ENCODE measurements around the gene KRT35. TPM values are rescaled to one million over a fixed set of nuclear protein-coding genes. Genes with fewer than 3 reads are reported as not detected.
"Not testable (repeated sequence)": the region's sequence is repeated elsewhere in the genome, so short reads cannot be mapped to it uniquely, and the experiment has no call there.

The KRT35 gene
- total RNA-seq, 1 experiment from 2014 or later, result not detected

GRCh38 chr17:41434415-41434814 lies 46.5 kb downstream of the KRT35 start:
- peaks cover 5% of the 10 kb centered on the region for H3K4me1 Mint-ChIP-seq (ENCODE audit: low read depth, unreplicated experiment)
- CTCF ChIA-PET, result interaction anchor here (1.2 to 2.5 kb wide), 3 partner anchors 17 to 115 kb away, joined by 3 to 11 read pairs (median 5); no protein-coding TSS in a partner anchor
- no TSS peak for BruUV-seq (replicated peaks)

GRCh38 chr17:41434005-41434404 lies 46.9 kb downstream of the KRT35 start:
- H3K27ac Mint-ChIP-seq (ENCODE audit: unreplicated experiment), result no peak overlapping the region
- H3K9me3 Mint-ChIP-seq (ENCODE audit: low read depth, unreplicated experiment), result no peaks in the 10 kb centered on the region
- H3K4me1 Mint-ChIP-seq (ENCODE audit: low read depth, unreplicated experiment), result peaks cover 2% of the 10 kb centered on the region
- H3K27me3 Mint-ChIP-seq (ENCODE audit: unreplicated experiment), result no peaks in the 10 kb centered on the region
- intact Hi-C loops (cut with micrococcal nuclease; ENCODE audit: unreplicated experiment), result no loop called here
- no peak for TF ChIP-seq CTCF (IDR thresholded peaks at IDR 0.05; ENCODE audit: unreplicated experiment)
- DNase-seq, result no peak
- no peaks in the 10 kb centered on the region for H3K36me3 Mint-ChIP-seq (ENCODE audit: insufficient read depth, unreplicated experiment)
- H3K4me3 Mint-ChIP-seq (ENCODE audit: low read depth, unreplicated experiment), result no peak overlapping the region
- BruUV-seq (replicated peaks), result no TSS peak
- CTCF ChIA-PET, result interaction anchor here (1.2 to 2.5 kb wide), 3 partner anchors 17 to 115 kb away, joined by 3 to 11 read pairs (median 5); no protein-coding TSS in a partner anchor

More at GRCh38 chr17:41434415-41434814, 46.5 kb downstream of the KRT35 start:
- no peak for DNase-seq
- Mint-ChIP-seq H3K27ac (ENCODE audit: unreplicated experiment) (no peak overlapping the region), H3K36me3 (ENCODE audit: insufficient read depth, unreplicated experiment) (no peaks in the 10 kb centered on the region), H3K27me3 (ENCODE audit: unreplicated experiment) (no peaks in the 10 kb centered on the region), H3K4me3 (ENCODE audit: low read depth, unreplicated experiment) (no peak overlapping the region), H3K9me3 (ENCODE audit: low read depth, unreplicated experiment) (no peaks in the 10 kb centered on the region)
- TF ChIP-seq CTCF (IDR thresholded peaks at IDR 0.05; ENCODE audit: unreplicated experiment), result no peak
- intact Hi-C loops (cut with micrococcal nuclease; ENCODE audit: unreplicated experiment), result no loop called here

DNA sequence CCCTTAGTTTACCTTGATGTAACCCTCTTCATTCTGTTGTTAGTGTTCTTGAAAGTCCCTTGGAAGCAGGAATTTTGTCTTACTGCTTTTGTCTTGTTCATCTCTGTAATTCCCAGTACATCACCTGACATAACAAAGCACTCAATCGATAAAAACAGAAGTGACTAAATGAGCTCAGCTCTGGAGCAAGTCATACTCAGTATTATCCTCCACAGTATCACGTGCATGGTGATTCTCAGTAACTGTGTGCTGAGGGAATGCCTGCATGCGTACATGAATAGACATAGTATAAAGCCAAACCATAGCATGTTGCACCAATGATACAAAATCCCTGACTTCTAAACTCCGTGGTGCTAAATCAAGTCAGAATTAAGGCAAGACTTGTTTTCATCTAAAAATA lies 47.4 kb downstream of the KRT35 start:
- no peak for DNase-seq
- Mint-ChIP-seq H3K9me3 (ENCODE audit: low read depth, unreplicated experiment) (no peaks in the 10 kb centered on the region), H3K27me3 (ENCODE audit: unreplicated experiment) (no peaks in the 10 kb centered on the region), H3K4me1 (ENCODE audit: low read depth, unreplicated experiment) (peaks cover 6% of the 10 kb centered on the region), H3K36me3 (ENCODE audit: insufficient read depth, unreplicated experiment) (no peaks in the 10 kb centered on the region), H3K27ac (ENCODE audit: unreplicated experiment) (no peak overlapping the region), H3K4me3 (ENCODE audit: low read depth, unreplicated experiment) (no peak overlapping the region)
- TF ChIP-seq CTCF (IDR thresholded peaks at IDR 0.05; ENCODE audit: unreplicated experiment), result no peak
- intact Hi-C loops (cut with micrococcal nuclease; ENCODE audit: unreplicated experiment), result no loop called here
- CTCF ChIA-PET, result interaction anchor here (1.2 to 2.5 kb wide), 3 partner anchors 16 to 115 kb away, joined by 3 to 11 read pairs (median 5); no protein-coding TSS in a partner anchor
- BruUV-seq (replicated peaks), result no TSS peak

DNA sequence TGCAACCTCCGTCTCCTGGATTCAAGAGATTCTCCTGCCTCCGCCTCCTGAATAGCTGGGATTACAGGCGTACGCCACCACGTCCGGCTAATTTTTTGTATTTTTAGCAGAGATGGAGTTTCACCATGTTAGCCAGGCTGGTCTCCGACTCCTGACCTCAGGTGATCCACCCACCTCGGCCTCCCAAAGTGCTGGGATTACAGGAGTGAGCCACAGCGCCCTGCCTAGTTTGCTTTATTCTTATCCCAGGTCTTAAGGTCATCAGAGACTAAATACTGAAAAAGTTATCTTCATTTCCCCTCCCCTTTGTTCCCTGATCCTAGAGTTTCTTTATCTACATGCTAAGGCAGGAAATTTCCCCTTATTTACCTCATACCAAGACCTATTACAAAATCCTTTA lies 50.6 kb downstream of the KRT35 start:
- H3K27me3 Mint-ChIP-seq (ENCODE audit: unreplicated experiment); intact Hi-C loops (cut with micrococcal nuclease; ENCODE audit: unreplicated experiment); H3K36me3 Mint-ChIP-seq (ENCODE audit: insufficient read depth, unreplicated experiment); H3K27ac Mint-ChIP-seq (ENCODE audit: unreplicated experiment); DNase-seq; BruUV-seq (replicated peaks); H3K9me3 Mint-ChIP-seq (ENCODE audit: low read depth, unreplicated experiment); H3K4me3 Mint-ChIP-seq (ENCODE audit: low read depth, unreplicated experiment); H3K4me1 Mint-ChIP-seq (ENCODE audit: low read depth, unreplicated experiment): not testable (repeated sequence)
- CTCF ChIA-PET, result interaction anchor here (1.1 kb wide), 1 partner anchor 118 kb away, joined by 3 read pairs; no protein-coding TSS in a partner anchor

DNA sequence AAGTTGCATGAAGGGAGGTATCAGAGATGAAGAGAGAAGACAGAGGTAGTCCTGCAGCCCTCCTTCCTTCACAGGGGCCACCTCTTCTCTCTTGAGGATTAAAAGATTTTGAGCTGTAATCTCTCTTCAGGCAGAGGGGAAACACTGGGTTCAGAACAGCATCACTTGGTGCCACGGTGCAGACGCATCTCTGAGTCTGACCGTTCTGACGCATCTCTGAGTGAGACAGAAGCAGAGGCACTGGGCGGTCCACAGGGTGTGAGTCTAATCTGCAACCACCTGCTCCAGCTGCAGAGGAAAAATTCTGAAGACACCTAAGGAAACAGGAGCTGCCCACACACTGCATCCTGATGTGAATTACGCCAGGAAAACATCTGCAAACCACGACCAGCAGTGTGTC lies 51.3 kb downstream of the KRT35 start:
- Mint-ChIP-seq H3K27ac (ENCODE audit: unreplicated experiment) (no peak overlapping the region), H3K4me1 (ENCODE audit: low read depth, unreplicated experiment) (peaks cover 8% of the 10 kb centered on the region), H3K36me3 (ENCODE audit: insufficient read depth, unreplicated experiment) (no peaks in the 10 kb centered on the region), H3K27me3 (ENCODE audit: unreplicated experiment) (no peaks in the 10 kb centered on the region), H3K9me3 (ENCODE audit: low read depth, unreplicated experiment) (no peaks in the 10 kb centered on the region), H3K4me3 (ENCODE audit: low read depth, unreplicated experiment) (no peak overlapping the region)
- intact Hi-C loops (cut with micrococcal nuclease; ENCODE audit: unreplicated experiment), result no loop called here
- BruUV-seq (replicated peaks), result no TSS peak
- no peak for DNase-seq
- CTCF ChIA-PET, result interaction anchor here (1.1 kb wide), 1 partner anchor 119 kb away, joined by 3 read pairs; no protein-coding TSS in a partner anchor
- no peak for TF ChIP-seq CTCF (IDR thresholded peaks at IDR 0.05; ENCODE audit: unreplicated experiment)

Data from Calu3 (cell line).